Measurements from ENCODE around the gene TTLL11. TPM values are rescaled to one million over a fixed set of nuclear protein-coding genes. Genes with fewer than 3 reads are reported as not detected.

TTLL11 gene
- total RNA-seq, 2 donors from 2014 or later, result 11.7 to 11.9 TPM

GRCh38 chr9:121871431-121872025 is 221.6 kb downstream of the TTLL11 start:
- no peak for TF ChIP-seq CTCF (IDR thresholded peaks at IDR 0.05)
- Histone ChIP-seq H3K36me3 (no peaks in the 10 kb centered on the region), H3K4me3 (no peak overlapping the region), H3K27ac (no peak overlapping the region), H3K9me3 (no peaks in the 10 kb centered on the region), H3K4me1 (replicated peaks) (no peaks in the 10 kb centered on the region), H3K27me3 (replicated peaks; ENCODE audit: insufficient read depth) (no peaks in the 10 kb centered on the region)
- DNase-seq (ENCODE audit: low spot score), result no peak
- intact Hi-C loops (cut with DNase I), result no loop called here
- 90% methylated on average over 8 of the region's 8 CpGs for whole genome bisulfite sequencing

- no peak for DNase-seq (ENCODE audit: low spot score)
- intact Hi-C loops (cut with DNase I), result no loop called here
- no peaks in the 10 kb centered on the region for H3K4me1 ChIP-seq (replicated peaks)
- TF ChIP-seq POLR2AphosphoS5 (IDR thresholded peaks at IDR 0.05) (no peak), CTCF (IDR thresholded peaks at IDR 0.05) (no peak), POLR2A (IDR thresholded peaks at IDR 0.05) (no peak)
- H3K4me3 ChIP-seq, result no peak overlapping the region
- over 99% methylated on average over 10 of the region's 10 CpGs for WGBS
- no peaks in the 10 kb centered on the region for H3K9me3 ChIP-seq
- H3K27ac ChIP-seq, result no peak overlapping the region
- no peaks in the 10 kb centered on the region for H3K27me3 ChIP-seq (replicated peaks; ENCODE audit: insufficient read depth)
- no peaks in the 10 kb centered on the region for H3K36me3 ChIP-seq
Measured at GRCh38 chr9:121870271-121870670, 222.8 kb downstream of the TTLL11 start.

GRCh38 chr9:121868626-121869025 is 224.5 kb downstream of the TTLL11 start:
- Histone ChIP-seq H3K27me3 (replicated peaks; ENCODE audit: insufficient read depth) (no peaks in the 10 kb centered on the region), H3K27ac (no peak overlapping the region), H3K9me3 (no peaks in the 10 kb centered on the region), H3K4me3 (no peak overlapping the region), H3K36me3 (no peaks in the 10 kb centered on the region), H3K4me1 (replicated peaks) (no peaks in the 10 kb centered on the region)
- intact Hi-C loops (cut with DNase I), result no loop called here
- 93% methylated on average over 1 of the region's 1 CpG for WGBS
- DNase-seq (ENCODE audit: low spot score), result no peak
- TF ChIP-seq POLR2A (IDR thresholded peaks at IDR 0.05) (no peak), POLR2AphosphoS5 (IDR thresholded peaks at IDR 0.05) (no peak), CTCF (IDR thresholded peaks at IDR 0.05) (no peak)

- no peak overlapping the region for H3K4me3 ChIP-seq
- intact Hi-C loops (cut with DNase I), result no loop called here
- no peaks in the 10 kb centered on the region for H3K36me3 ChIP-seq
- WGBS, result 92% methylated on average over 1 of the region's 1 CpG
- H3K27me3 ChIP-seq (replicated peaks; ENCODE audit: insufficient read depth), result no peaks in the 10 kb centered on the region
- H3K27ac ChIP-seq, result no peak overlapping the region
- no peak for TF ChIP-seq POLR2AphosphoS5 (IDR thresholded peaks at IDR 0.05)
- no peak for TF ChIP-seq POLR2A (IDR thresholded peaks at IDR 0.05)
- no peak for DNase-seq (ENCODE audit: low spot score)
- H3K4me1 ChIP-seq (replicated peaks), result no peaks in the 10 kb centered on the region
- H3K9me3 ChIP-seq, result no peaks in the 10 kb centered on the region
Measured at GRCh38 chr9:121866927-121867326, 226.2 kb downstream of the TTLL11 start.

GRCh38 chr9:121865884-121866283 is 227.2 kb downstream of the TTLL11 start:
- Histone ChIP-seq H3K4me1 (replicated peaks) (no peaks in the 10 kb centered on the region), H3K9me3 (no peaks in the 10 kb centered on the region), H3K4me3 (no peak overlapping the region), H3K36me3 (no peaks in the 10 kb centered on the region), H3K27me3 (replicated peaks; ENCODE audit: insufficient read depth) (no peaks in the 10 kb centered on the region), H3K27ac (no peak overlapping the region)
- intact Hi-C loops (cut with DNase I), result no loop called here
- TF ChIP-seq POLR2A (IDR thresholded peaks at IDR 0.05), result no peak
- no peak for TF ChIP-seq CTCF (IDR thresholded peaks at IDR 0.05)
- no peak for TF ChIP-seq POLR2AphosphoS5 (IDR thresholded peaks at IDR 0.05)
- WGBS, result 95% methylated on average over 7 of the region's 7 CpGs
- DNase-seq (ENCODE audit: low spot score), result no peak

All from prostate gland (tissue), 2 donors.